Stomach (tissue), 9 donors: Measurements from ENCODE around the gene OR6K6. TPM values are rescaled to one million over a fixed set of nuclear protein-coding genes. Genes with fewer than 3 reads are reported as not detected.

Experiments
- DNase-seq, 2 donors: peaks; one replicate each; pipeline versions ENCODE4 v3.0.0 to v3.0.0-alpha.2; 2013 to 2019
- H3K27ac ChIP-seq, 5 donors: fragments of 200-600 bp in 4 of 5; sonication (generic) in 4 of 5; one replicate each; pipeline ENCODE4 v1.5.1; 2013 to 2019; ENCODE audit warnings: mild to moderate bottlenecking in 1 of 5, moderate library complexity in 1 of 5
- H3K27me3 ChIP-seq, 3 donors: fragments of 200-600 bp; sonication (generic); one replicate each; pipeline ENCODE4 v1.5.1; 2017 to 2019; ENCODE audit warnings: mixed run types in 1 of 3
- H3K36me3 ChIP-seq, 4 donors: fragments of 200-600 bp; sonication (generic); 1 replicate in 3 of 4; 2 replicates in 1 of 4; pipeline ENCODE4 v1.5.1; 2016 to 2019
- H3K4me1 ChIP-seq, 4 donors: fragments of 200-600 bp; sonication (generic); one replicate each; pipeline ENCODE4 v1.5.1; 2016 to 2019
- H3K4me3 ChIP-seq, 4 donors: fragments of 200-600 bp; sonication (generic) in 3 of 4; one replicate each; pipeline ENCODE4 v1.5.1; 2016 to 2019; ENCODE audit warnings: mild to moderate bottlenecking in 1 of 4
- H3K9me3 ChIP-seq, 4 donors: fragments of 200-600 bp; sonication (generic); one replicate each; pipeline ENCODE4 v1.5.1; 2016 to 2019
- CTCF ChIP-seq, 7 experiments: fragments of 450-650 bp in 4 of 7; fragments of 200-600 bp in 3 of 7; sonication (generic) in 3 of 7; IDR thresholded peaks; one replicate each; pipeline ENCODE4 v1.5.1; 2016 to 2019; ENCODE audit warnings: antibody characterized with exemption in 7 of 7, control low read depth in 2 of 7, mild to moderate bottlenecking in 1 of 7
- EP300 ChIP-seq: sonication (generic); formaldehyde crosslinking; IDR thresholded peaks from one replicate; pipeline ENCODE4 v1.6.1; 2017; ENCODE audit warnings: antibody characterized with exemption
- POLR2A ChIP-seq, 4 donors: fragments of 450-650 bp; IDR thresholded peaks; one replicate each; pipeline ENCODE4 v1.6.1; 2016; ENCODE audit warnings: antibody characterized with exemption in 4 of 4, control low read depth in 2 of 4, mild to moderate bottlenecking in 1 of 4, moderate library complexity in 1 of 4
- POLR2AphosphoS5 ChIP-seq, 3 donors: sonication (generic); formaldehyde crosslinking; IDR thresholded peaks; one replicate each; pipeline ENCODE4 v1.6.1; 2016; ENCODE audit warnings: antibody characterized with exemption in 3 of 3
- WGBS, 5 donors: extraction: QIAGEN DNeasy Blood & Tissue Kit in 3 of 5; methylation state at CpG; one replicate each; pipeline versions ENCODE4 v1.1.5 to v1.1.7; 2013 to 2018; 5-methylcytosine and 5-hydroxymethylcytosine counted together
- intact Hi-C: fragments of 100-400 bp; cut with DNase I; formaldehyde crosslinking; loops from one replicate; pipeline ENCODE4 v1.15.1; 2023; ENCODE audit warnings: low total_unique reads
- polyA plus RNA-seq, 3 donors: library from polyadenylated mRNA; stranded (reverse); fragments of 200-250 nt; gene quantifications; one replicate each; pipeline ENCODE4 v1.2.3, GENCODE V29; 2013
- total RNA-seq, 5 donors: library from RNA; depleted of rRNA; stranded (reverse); fragments of >200 nt; gene quantifications; one replicate each; pipeline versions ENCODE4 v1.1.0 to v1.2.3, GENCODE V29; 2014 to 2016
- donor health status: healthy with polysubstance abuse.
- donor health status: Bipolar disorder and iron deficiency.
- donor health status: healthy.

OR6K6 gene
- total and polyA plus RNA-seq, 8 donors: not detected

DNA sequence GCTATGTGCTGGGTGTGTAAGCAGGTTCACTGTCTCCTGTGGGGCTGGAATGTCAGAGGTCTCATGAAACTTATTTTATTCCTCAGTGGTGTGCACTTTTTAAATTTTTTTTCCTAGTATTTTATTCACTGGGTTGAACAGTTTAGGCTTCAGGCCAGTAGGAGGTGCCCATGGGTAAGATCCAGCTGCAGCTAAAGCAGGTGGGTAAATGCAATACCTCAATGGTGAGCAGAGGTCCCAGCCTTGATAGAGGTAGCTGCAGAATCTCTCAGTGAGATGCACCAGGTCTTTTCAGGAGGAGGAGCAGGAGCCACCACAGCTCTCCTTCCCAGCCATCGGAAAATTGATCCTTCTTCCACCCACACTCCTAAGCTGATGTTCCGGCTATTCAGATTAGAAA, 39.1 kb downstream of the OR6K6 start:
- Histone ChIP-seq H3K4me1 (no peaks in the 10 kb centered on the region), H3K4me3 (no peak overlapping the region), H3K36me3 (no peaks in the 10 kb centered on the region), H3K27me3 (no peaks in the 10 kb centered on the region), H3K9me3 (no peaks in the 10 kb centered on the region), H3K27ac (no peak overlapping the region)
- WGBS, 5 donors: 78 to 92% (median 82%) methylated on average over 2 of the region's 2 CpGs
- peak in 1 of 2 donors; percentile 10 for DNase-seq
- intact Hi-C loops: no loop called here
- TF ChIP-seq POLR2A (IDR thresholded peaks at IDR 0.05) (no peak), POLR2AphosphoS5 (IDR thresholded peaks at IDR 0.05) (no peak), EP300 (no peak), CTCF (IDR thresholded peaks at IDR 0.05) (no peak)

DNA sequence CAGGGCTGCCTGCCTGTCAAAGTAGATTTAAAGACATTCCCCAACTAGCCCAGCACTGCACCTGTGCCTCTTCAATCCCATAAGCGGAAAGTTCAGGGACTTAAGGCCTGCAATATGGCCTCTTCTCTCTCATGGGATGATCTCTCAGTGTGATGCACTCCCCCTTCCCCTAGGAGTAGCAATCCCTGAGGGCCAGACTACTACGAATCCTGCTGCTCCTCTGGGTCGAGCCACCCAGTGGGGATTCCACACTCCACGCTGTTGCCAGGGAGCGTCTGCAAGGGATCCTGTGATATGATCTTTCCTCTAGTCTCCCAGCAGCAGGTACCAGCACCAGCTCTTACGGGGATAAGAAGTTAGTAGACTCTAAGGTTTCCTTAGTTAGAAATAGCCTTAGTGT, 39.7 kb downstream of the OR6K6 start:
- no peaks in the 10 kb centered on the region for H3K36me3 ChIP-seq
- 62 to 83% (median 70%) methylated on average over 4 to 6 of the region's 6 CpGs for WGBS, 5 donors
- no peaks in the 10 kb centered on the region for H3K9me3 ChIP-seq
- DNase-seq: no peak
- no peak overlapping the region for H3K4me3 ChIP-seq
- intact Hi-C loops: no loop called here
- no peaks in the 10 kb centered on the region for H3K4me1 ChIP-seq
- no peaks in the 10 kb centered on the region for H3K27me3 ChIP-seq
- TF ChIP-seq EP300 (no peak), CTCF (IDR thresholded peaks at IDR 0.05) (no peak), POLR2AphosphoS5 (IDR thresholded peaks at IDR 0.05) (no peak), POLR2A (IDR thresholded peaks at IDR 0.05) (no peak)
- H3K27ac ChIP-seq: no peak overlapping the region

GRCh38 chr1:158798531-158798930, 44.0 kb downstream of the OR6K6 start:
- TF ChIP-seq POLR2AphosphoS5 (IDR thresholded peaks at IDR 0.05) (no peak), CTCF (IDR thresholded peaks at IDR 0.05) (no peak), EP300 (no peak), POLR2A (IDR thresholded peaks at IDR 0.05) (no peak)
- 49 to 76% (median 62%) methylated on average over 3 of the region's 3 CpGs for WGBS, 5 donors

GRCh38 chr1:158799689-158800088, 45.2 kb downstream of the OR6K6 start:
- Histone ChIP-seq H3K9me3 (no peaks in the 10 kb centered on the region), H3K27me3 (no peaks in the 10 kb centered on the region), H3K36me3 (no peaks in the 10 kb centered on the region), H3K4me1 (no peaks in the 10 kb centered on the region), H3K27ac (peak overlapping the region in 2 of 5 donors; percentile 51 to 52), H3K4me3 (no peak overlapping the region)
- 71 to 84% (median 74%) methylated on average over 4 of the region's 4 CpGs for WGBS, 5 donors
- DNase-seq: no peak
- intact Hi-C loops: no loop called here
- no peak for TF ChIP-seq EP300

More at GRCh38 chr1:158798531-158798930, 44.0 kb downstream of the OR6K6 start:
- no peaks in the 10 kb centered on the region for H3K36me3 ChIP-seq
- H3K27ac ChIP-seq: no peak overlapping the region
- H3K9me3 ChIP-seq: no peaks in the 10 kb centered on the region
- H3K4me1 ChIP-seq: no peaks in the 10 kb centered on the region
- no peaks in the 10 kb centered on the region for H3K27me3 ChIP-seq
- no peak for DNase-seq
- H3K4me3 ChIP-seq: no peak overlapping the region
- intact Hi-C loops: no loop called here

- no peak for DNase-seq
- H3K36me3 ChIP-seq: no peaks in the 10 kb centered on the region
- no peaks in the 10 kb centered on the region for H3K4me1 ChIP-seq
- TF ChIP-seq POLR2A (IDR thresholded peaks at IDR 0.05) (no peak), EP300 (no peak), CTCF (IDR thresholded peaks at IDR 0.05) (no peak), POLR2AphosphoS5 (IDR thresholded peaks at IDR 0.05) (no peak)
- intact Hi-C loops: no loop called here
- no peak overlapping the region for H3K4me3 ChIP-seq
- H3K9me3 ChIP-seq: no peaks in the 10 kb centered on the region
- 83 to 97% (median 87%) methylated on average over 2 of the region's 2 CpGs for WGBS, 5 donors
- H3K27me3 ChIP-seq: no peaks in the 10 kb centered on the region
- H3K27ac ChIP-seq: peak overlapping the region in 2 of 5 donors; percentile 51 to 52
Measured at GRCh38 chr1:158800526-158800925, 46.0 kb downstream of the OR6K6 start.
